Panc1 (cell line): ENCODE measurements around the gene GCK. TPM values are rescaled to one million over a fixed set of nuclear protein-coding genes. Genes with fewer than 3 reads are reported as not detected.

Experiments
- ATAC-seq: fragments of 200-7000 bp; cut with Tn5 transposase; 2 replicates; pipeline ENCODE4 v1.9.1; 2020; ENCODE audit warnings: mild to moderate bottlenecking, moderate library complexity
- BruUV-seq: library from RNA; stranded (reverse); fragments of 400-500 nt; replicated peaks from 2 replicates; lab custom pipeline; 2021; lab: Mats Ljungman, UMichigan
- CTCF ChIA-PET: fragments of 300-600 bp; sonication (Branson Sonifier 250); formaldehyde crosslinking; loops from one replicate; lab custom pipeline; 2022; ENCODE audit warnings: antibody characterized with exemption; lab: Charles Lee
- POLR2A ChIA-PET: fragments of 300-600 bp; sonication (Branson Sonifier 250); formaldehyde crosslinking; loops from one replicate; lab custom pipeline; 2022; ENCODE audit warnings: antibody characterized with exemption; lab: Charles Lee
- DNase-seq: peaks from one replicate; pipeline ENCODE4 v3.0.0-alpha.2; 2010; ENCODE audit warnings: low read depth, low spot score
- H3K27ac ChIP-seq: 2 replicates; pipeline ENCODE4 v1.5.1; 2011; ENCODE audit warnings: mild to moderate bottlenecking, low read length, inconsistent platforms
- H3K27me3 ChIP-seq: fragments of 200-500 bp; sonication (Bioruptor generic); 2 replicates; pipeline ENCODE4 v1.6.0; 2014; ENCODE audit warnings: low read length, inconsistent platforms; ENCODE audit not compliant: control insufficient read depth, insufficient read depth
- H3K36me3 ChIP-seq: fragments of 200-500 bp; sonication (Bioruptor generic); 2 replicates; pipeline ENCODE4 v1.5.1; 2014; ENCODE audit warnings: inconsistent platforms, mild to moderate bottlenecking, low read length, moderate library complexity; ENCODE audit not compliant: control insufficient read depth, insufficient read depth
- H3K4me1 ChIP-seq: 2 replicates; pipeline ENCODE4 v1.5.1; 2011; ENCODE audit warnings: inconsistent platforms, mild to moderate bottlenecking, low read length, moderate library complexity; ENCODE audit not compliant: control insufficient read depth, insufficient read depth
- H3K4me3 ChIP-seq, 2 experiments: 2 replicates each; pipeline ENCODE4 v1.5.1; 2011 to 2012; ENCODE audit warnings: low read depth in 2 of 2, low read length in 2 of 2, mild to moderate bottlenecking in 2 of 2, inconsistent platforms in 1 of 2, moderate library complexity in 1 of 2
- H3K9me3 ChIP-seq: fragments of 200-500 bp; sonication (Bioruptor generic); 2 replicates; pipeline ENCODE4 v1.5.1; 2014; ENCODE audit warnings: low read depth, mild to moderate bottlenecking, inconsistent platforms, low read length, moderate library complexity; ENCODE audit not compliant: control insufficient read depth, insufficient read depth
- POLR2AphosphoS5 ChIP-seq: IDR thresholded peaks from 2 replicates; pipeline ENCODE4 v1.6.1; 2012; ENCODE audit warnings: mild to moderate bottlenecking, low read depth, low read length, moderate library complexity
- SIN3A ChIP-seq: IDR thresholded peaks from 2 replicates; pipeline ENCODE4 v1.6.1; 2012; ENCODE audit warnings: low read depth, mild to moderate bottlenecking, low read length, moderate library complexity, borderline replicate concordance; ENCODE audit not compliant: insufficient read depth
- TCF7L2 ChIP-seq: IDR thresholded peaks from 2 replicates; pipeline ENCODE4 v1.6.1; 2011; ENCODE audit warnings: mild to moderate bottlenecking, low read depth, low read length, inconsistent platforms
- in situ Hi-C: cut with HindIII; loops from 2 replicates; pipeline ENCODE4 v1.10.0; 2016; ENCODE audit warnings: low sequenced_read_pairs, low pct_unique_long_range_greater_than_20kb
- intact Hi-C: fragments of 100-400 bp; cut with micrococcal nuclease; formaldehyde crosslinking; loops from one replicate; pipeline ENCODE4 v1.10.0; 2022; ENCODE audit not compliant: unreplicated experiment
- total RNA-seq: library from RNA; stranded (reverse); gene quantifications from one replicate; pipeline ENCODE4 v1.2.1, GENCODE V29; 2021; ENCODE audit not compliant: unreplicated experiment
- TF ChIP-seq, protein P1 (sequence below), 2 experiments: IDR thresholded peaks; 2 replicates each; pipeline ENCODE4 v1.6.1; 2011 to 2012; ENCODE audit warnings: low read depth in 2 of 2, control low read depth in 1 of 2, low read length in 1 of 2, mild to moderate bottlenecking in 1 of 2, moderate library complexity in 1 of 2; ENCODE audit not compliant: insufficient read depth in 1 of 2
- TF ChIP-seq, protein P2 (sequence below): fragments of 450-650 bp; IDR thresholded peaks from 2 replicates; pipeline ENCODE4 v1.5.1; 2017; ENCODE audit warnings: mild to moderate bottlenecking

Gene GCK
- total RNA-seq, 1 experiment from 2014 or later, result 0.36 TPM

DNA sequence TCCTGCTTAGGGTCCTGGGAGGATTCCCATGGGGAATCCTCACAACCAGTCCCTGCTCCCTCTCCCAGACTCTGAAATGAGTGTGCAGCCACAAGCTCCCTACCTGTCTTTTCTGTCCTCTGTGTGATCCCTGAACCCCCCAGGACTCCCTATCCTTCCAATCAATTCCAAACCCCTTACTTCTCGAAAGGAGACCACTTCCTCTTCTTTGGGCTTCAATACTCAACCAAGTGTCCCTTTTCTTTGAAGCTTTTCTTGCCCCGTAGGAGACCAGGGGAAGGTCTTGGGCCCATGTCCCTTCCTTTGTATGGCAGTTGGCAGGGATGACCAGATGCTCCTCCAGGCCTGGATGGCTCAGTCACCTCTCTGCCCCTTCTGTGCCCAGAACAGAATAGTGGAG is 83.4 kb downstream of the GCK start:
- Histone ChIP-seq H3K27ac (no peak overlapping the region), H3K9me3 (no peaks in the 10 kb centered on the region), H3K4me1 (peaks cover 4% of the 10 kb centered on the region; the same call in 1 of the 2 replicates), H3K36me3 (no peaks in the 10 kb centered on the region), H3K27me3 (no peaks in the 10 kb centered on the region), H3K4me3 (peak overlapping the region in 1 of 2 experiments; percentile 30; a peak in 1 of 4 replicates)
- no peak for TF ChIP-seq SIN3A
- TF ChIP-seq, protein P1, sequence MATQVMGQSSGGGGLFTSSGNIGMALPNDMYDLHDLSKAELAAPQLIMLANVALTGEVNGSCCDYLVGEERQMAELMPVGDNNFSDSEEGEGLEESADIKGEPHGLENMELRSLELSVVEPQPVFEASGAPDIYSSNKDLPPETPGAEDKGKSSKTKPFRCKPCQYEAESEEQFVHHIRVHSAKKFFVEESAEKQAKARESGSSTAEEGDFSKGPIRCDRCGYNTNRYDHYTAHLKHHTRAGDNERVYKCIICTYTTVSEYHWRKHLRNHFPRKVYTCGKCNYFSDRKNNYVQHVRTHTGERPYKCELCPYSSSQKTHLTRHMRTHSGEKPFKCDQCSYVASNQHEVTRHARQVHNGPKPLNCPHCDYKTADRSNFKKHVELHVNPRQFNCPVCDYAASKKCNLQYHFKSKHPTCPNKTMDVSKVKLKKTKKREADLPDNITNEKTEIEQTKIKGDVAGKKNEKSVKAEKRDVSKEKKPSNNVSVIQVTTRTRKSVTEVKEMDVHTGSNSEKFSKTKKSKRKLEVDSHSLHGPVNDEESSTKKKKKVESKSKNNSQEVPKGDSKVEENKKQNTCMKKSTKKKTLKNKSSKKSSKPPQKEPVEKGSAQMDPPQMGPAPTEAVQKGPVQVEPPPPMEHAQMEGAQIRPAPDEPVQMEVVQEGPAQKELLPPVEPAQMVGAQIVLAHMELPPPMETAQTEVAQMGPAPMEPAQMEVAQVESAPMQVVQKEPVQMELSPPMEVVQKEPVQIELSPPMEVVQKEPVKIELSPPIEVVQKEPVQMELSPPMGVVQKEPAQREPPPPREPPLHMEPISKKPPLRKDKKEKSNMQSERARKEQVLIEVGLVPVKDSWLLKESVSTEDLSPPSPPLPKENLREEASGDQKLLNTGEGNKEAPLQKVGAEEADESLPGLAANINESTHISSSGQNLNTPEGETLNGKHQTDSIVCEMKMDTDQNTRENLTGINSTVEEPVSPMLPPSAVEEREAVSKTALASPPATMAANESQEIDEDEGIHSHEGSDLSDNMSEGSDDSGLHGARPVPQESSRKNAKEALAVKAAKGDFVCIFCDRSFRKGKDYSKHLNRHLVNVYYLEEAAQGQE (IDR thresholded peaks at IDR 0.05; ENCODE audit: insufficient read depth in 1 of 2, low read depth in 2 of 2, low read length in 1 of 2), result no peak
- TF ChIP-seq POLR2AphosphoS5, result no peak
- TF ChIP-seq, protein P2, sequence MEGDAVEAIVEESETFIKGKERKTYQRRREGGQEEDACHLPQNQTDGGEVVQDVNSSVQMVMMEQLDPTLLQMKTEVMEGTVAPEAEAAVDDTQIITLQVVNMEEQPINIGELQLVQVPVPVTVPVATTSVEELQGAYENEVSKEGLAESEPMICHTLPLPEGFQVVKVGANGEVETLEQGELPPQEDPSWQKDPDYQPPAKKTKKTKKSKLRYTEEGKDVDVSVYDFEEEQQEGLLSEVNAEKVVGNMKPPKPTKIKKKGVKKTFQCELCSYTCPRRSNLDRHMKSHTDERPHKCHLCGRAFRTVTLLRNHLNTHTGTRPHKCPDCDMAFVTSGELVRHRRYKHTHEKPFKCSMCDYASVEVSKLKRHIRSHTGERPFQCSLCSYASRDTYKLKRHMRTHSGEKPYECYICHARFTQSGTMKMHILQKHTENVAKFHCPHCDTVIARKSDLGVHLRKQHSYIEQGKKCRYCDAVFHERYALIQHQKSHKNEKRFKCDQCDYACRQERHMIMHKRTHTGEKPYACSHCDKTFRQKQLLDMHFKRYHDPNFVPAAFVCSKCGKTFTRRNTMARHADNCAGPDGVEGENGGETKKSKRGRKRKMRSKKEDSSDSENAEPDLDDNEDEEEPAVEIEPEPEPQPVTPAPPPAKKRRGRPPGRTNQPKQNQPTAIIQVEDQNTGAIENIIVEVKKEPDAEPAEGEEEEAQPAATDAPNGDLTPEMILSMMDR, result no peak
- TF ChIP-seq TCF7L2, result no peak
- ATAC-seq (no peak), DNase-seq (no peak)
- intact Hi-C loops (no loop called here), in situ Hi-C loops (no loop called here)
- POLR2A ChIA-PET, result no interaction called here
- CTCF ChIA-PET, result no interaction called here
- BruUV-seq, result no TSS peak

- in situ Hi-C loops, result no loop called here
- ChIA-PET POLR2A (no interaction called here), CTCF (no interaction called here)
- DNase-seq (no peak), ATAC-seq (0 out of 2 replicates have a peak, but pooled peaks have one; percentile 20)
- no TSS peak for BruUV-seq
- peaks cover 11% of the 10 kb centered on the region; the same call in 1 of the 2 replicates for H3K4me1 ChIP-seq
- H3K4me3 ChIP-seq, result peak overlapping the region in 1 of 2 experiments; percentile 30; a peak in 1 of 4 replicates
- intact Hi-C loops, result no loop called here
- H3K9me3 ChIP-seq, result no peaks in the 10 kb centered on the region
- TF ChIP-seq, protein P1 (IDR thresholded peaks at IDR 0.05; ENCODE audit: insufficient read depth in 1 of 2, low read depth in 2 of 2, low read length in 1 of 2), result no peak
- TF ChIP-seq POLR2AphosphoS5 (no peak), SIN3A (no peak), TCF7L2 (no peak)
- TF ChIP-seq, protein P2, result no peak
- H3K27ac ChIP-seq, result no peak overlapping the region
- H3K27me3 ChIP-seq, result no peaks in the 10 kb centered on the region
- no peaks in the 10 kb centered on the region for H3K36me3 ChIP-seq
These were observed 84.1 kb downstream of the GCK start for GRCh38 chr7:44104860-44105771.
